Astrocyte (in vitro differentiated cells and primary cell): ENCODE measurements around the gene KDM4B. TPM values are rescaled to one million over a fixed set of nuclear protein-coding genes. Genes with fewer than 3 reads are reported as not detected.

Source experiments
- DNase-seq: peaks from one replicate; pipeline ENCODE4 v3.0.0-alpha.2; 2010; ENCODE audit warnings: low read depth
- FAIRE-seq: peaks from 2 replicates; lab custom pipeline; 2011; peaks lifted over from hg19 to GRCh38; lab: Jason Lieb, UNC
- H2AFZ ChIP-seq: 2 replicates; pipeline ENCODE4 v1.6.0; 2012; ENCODE audit warnings: low read depth, low read length, inconsistent platforms
- H3K27ac ChIP-seq: 2 replicates; pipeline ENCODE4 v1.5.1; 2011; ENCODE audit warnings: low read depth, low read length, inconsistent platforms
- H3K27me3 ChIP-seq: 2 replicates; pipeline ENCODE4 v1.6.0; 2011; ENCODE audit warnings: low read length, inconsistent platforms; ENCODE audit not compliant: insufficient read depth
- H3K36me3 ChIP-seq: 2 replicates; pipeline ENCODE4 v1.5.1; 2011; ENCODE audit warnings: low read length, inconsistent platforms; ENCODE audit not compliant: insufficient read depth
- H3K4me1 ChIP-seq: 2 replicates; pipeline ENCODE4 v1.5.1; 2011; ENCODE audit warnings: low read length, inconsistent platforms; ENCODE audit not compliant: insufficient read depth
- H3K4me2 ChIP-seq: 2 replicates; pipeline ENCODE4 v1.6.0; 2012; ENCODE audit warnings: low read length, inconsistent platforms
- H3K4me3 ChIP-seq: 2 replicates; pipeline ENCODE4 v1.5.1; 2011; ENCODE audit warnings: low read depth, mild to moderate bottlenecking, low read length, inconsistent platforms; ENCODE audit not compliant: insufficient read depth
- H3K79me2 ChIP-seq: 2 replicates; pipeline ENCODE4 v1.6.0; 2012; ENCODE audit warnings: mild to moderate bottlenecking, low read length, inconsistent platforms; ENCODE audit not compliant: insufficient read depth
- H3K9ac ChIP-seq: 2 replicates; pipeline ENCODE4 v1.6.0; 2012; ENCODE audit warnings: mild to moderate bottlenecking, low read length, inconsistent platforms
- H3K9me3 ChIP-seq: 2 replicates; pipeline ENCODE4 v1.5.1; 2012; ENCODE audit warnings: low read depth, mild to moderate bottlenecking, low read length, inconsistent platforms; ENCODE audit not compliant: insufficient read depth
- H4K20me1 ChIP-seq: 2 replicates; pipeline ENCODE4 v1.6.0; 2012; ENCODE audit warnings: low read length, inconsistent platforms; ENCODE audit not compliant: insufficient read depth
- H3K27ac Mint-ChIP-seq: one replicate; pipeline ENCODE4 v1.8.0; 2021; ENCODE audit warnings: mild to moderate bottlenecking, mixed read lengths; ENCODE audit not compliant: unreplicated experiment
- H3K27me3 Mint-ChIP-seq: one replicate; pipeline ENCODE4 v1.8.0; 2021; ENCODE audit warnings: low read depth, mixed read lengths; ENCODE audit not compliant: unreplicated experiment
- H3K36me3 Mint-ChIP-seq: one replicate; pipeline ENCODE4 v1.8.0; 2021; ENCODE audit warnings: low read depth, mixed read lengths; ENCODE audit not compliant: unreplicated experiment
- H3K4me1 Mint-ChIP-seq: one replicate; pipeline ENCODE4 v1.8.0; 2021; ENCODE audit warnings: low read depth, mixed read lengths; ENCODE audit not compliant: unreplicated experiment
- H3K4me3 Mint-ChIP-seq: one replicate; pipeline ENCODE4 v1.8.0; 2021; ENCODE audit warnings: mild to moderate bottlenecking, moderate library complexity, mixed read lengths; ENCODE audit not compliant: unreplicated experiment
- H3K9me3 Mint-ChIP-seq: one replicate; pipeline ENCODE4 v1.8.0; 2021; ENCODE audit warnings: mild to moderate bottlenecking, mixed read lengths; ENCODE audit not compliant: unreplicated experiment
- CTCF ChIP-seq: IDR thresholded peaks from 2 replicates; pipeline ENCODE4 v1.5.1; 2011; ENCODE audit warnings: low read depth, mild to moderate bottlenecking, inconsistent platforms, low read length, moderate library complexity; ENCODE audit not compliant: insufficient read depth
- EZH2 ChIP-seq: IDR thresholded peaks from 2 replicates; pipeline ENCODE4 v1.6.1; 2012; ENCODE audit warnings: mild to moderate bottlenecking, low read length, inconsistent platforms; ENCODE audit not compliant: insufficient read depth
- total RNA-seq: library from RNA; stranded (reverse); gene quantifications from 2 replicates; pipeline ENCODE4 v1.2.1, GENCODE V29; 2021

The KDM4B gene
- total RNA-seq, 1 donor from 2014 or later: 55.2 TPM

GRCh38 chr19:5093297-5093928 is 124.5 kb downstream of the KDM4B start:
- Mint-ChIP-seq H3K27ac (peak overlapping the region; percentile 69), H3K27me3 (no peaks in the 10 kb centered on the region), H3K4me1 (peaks cover 2% of the 10 kb centered on the region), H3K36me3 (peaks cover 20% of the 10 kb centered on the region), H3K4me3 (no peak overlapping the region), H3K9me3 (peaks cover 6% of the 10 kb centered on the region)
- Histone ChIP-seq H3K36me3 (no peaks in the 10 kb centered on the region), H3K27ac (no peak overlapping the region), H3K4me1 (peaks cover 9% of the 10 kb centered on the region), H3K4me2 (no peak overlapping the region), H4K20me1 (peaks cover 55% of the 10 kb centered on the region), H3K27me3 (no peaks in the 10 kb centered on the region), H3K9ac (no peak overlapping the region), H2AFZ (no peak overlapping the region), H3K79me2 (peaks cover 3% of the 10 kb centered on the region), H3K9me3 (no peaks in the 10 kb centered on the region), H3K4me3 (no peak overlapping the region)
- no peak for TF ChIP-seq CTCF
- no peak for TF ChIP-seq EZH2
- no peak for DNase-seq
- no peak for FAIRE-seq

GRCh38 chr19:5093948-5094718 is 125.2 kb downstream of the KDM4B start:
- no peak overlapping the region for H3K4me3 ChIP-seq
- H3K36me3 Mint-ChIP-seq: peaks cover 25% of the 10 kb centered on the region
- H3K4me1 Mint-ChIP-seq: peaks cover 2% of the 10 kb centered on the region
- FAIRE-seq: no peak
- no peak overlapping the region for H2AFZ ChIP-seq
- H3K9me3 ChIP-seq: peaks cover 4% of the 10 kb centered on the region
- H3K27me3 Mint-ChIP-seq: no peaks in the 10 kb centered on the region
- no peak overlapping the region for H3K27ac Mint-ChIP-seq
- H3K4me3 Mint-ChIP-seq: no peak overlapping the region
- no peaks in the 10 kb centered on the region for H3K27me3 ChIP-seq
- H3K79me2 ChIP-seq: peaks cover 3% of the 10 kb centered on the region
- peaks cover 10% of the 10 kb centered on the region for H3K9me3 Mint-ChIP-seq
- H3K4me1 ChIP-seq: peaks cover 9% of the 10 kb centered on the region
- no peak for TF ChIP-seq EZH2
- TF ChIP-seq CTCF: no peak
- H3K9ac ChIP-seq: no peak overlapping the region
- no peak for DNase-seq
- H4K20me1 ChIP-seq: peaks cover 49% of the 10 kb centered on the region
- H3K4me2 ChIP-seq: no peak overlapping the region
- H3K36me3 ChIP-seq: no peaks in the 10 kb centered on the region
- H3K27ac ChIP-seq: no peak overlapping the region
